HAP-1 (cell line): ENCODE data around the gene OR2A14.

Experiments used
- DNase-seq, 2 experiments: peaks; one replicate each; pipeline ENCODE4 v3.0.0-alpha.2; 2016 to 2020; ENCODE audit warnings: low spot score in 2 of 2
- H3K27me3 ChIP-seq: fragments of 250-450 bp; sonication (Bioruptor Pico); 2 replicates; pipeline ENCODE4 v1.5.1; 2020; ENCODE audit warnings: low read depth, mild to moderate bottlenecking, moderate library complexity
- H3K36me3 ChIP-seq: fragments of 250-450 bp; sonication (Bioruptor Pico); replicated peaks from 2 replicates; pipeline ENCODE4 v1.5.1; 2020; ENCODE audit warnings: mild to moderate bottlenecking
- H3K4me1 ChIP-seq: fragments of 250-450 bp; sonication (Bioruptor Pico); 2 replicates; pipeline ENCODE4 v1.5.1; 2020; ENCODE audit warnings: mild to moderate bottlenecking
- H3K4me3 ChIP-seq: fragments of 250-450 bp; sonication (Bioruptor Pico); 2 replicates; pipeline ENCODE4 v1.5.1; 2020; ENCODE audit warnings: mild to moderate bottlenecking, moderate library complexity
- H3K9me3 ChIP-seq: fragments of 250-450 bp; sonication (Bioruptor Pico); 2 replicates; pipeline ENCODE4 v1.5.1; 2020; ENCODE audit warnings: mild to moderate bottlenecking, moderate library complexity
- in situ Hi-C: fragments of 300-500 bp; cut with MboI; formaldehyde crosslinking; loops from 3 replicates; pipeline ENCODE4 v1.14.3; 2020; ENCODE audit warnings: low sequenced_read_pairs, inconsistent platforms, mixed read lengths

Gene OR2A14, protein sequence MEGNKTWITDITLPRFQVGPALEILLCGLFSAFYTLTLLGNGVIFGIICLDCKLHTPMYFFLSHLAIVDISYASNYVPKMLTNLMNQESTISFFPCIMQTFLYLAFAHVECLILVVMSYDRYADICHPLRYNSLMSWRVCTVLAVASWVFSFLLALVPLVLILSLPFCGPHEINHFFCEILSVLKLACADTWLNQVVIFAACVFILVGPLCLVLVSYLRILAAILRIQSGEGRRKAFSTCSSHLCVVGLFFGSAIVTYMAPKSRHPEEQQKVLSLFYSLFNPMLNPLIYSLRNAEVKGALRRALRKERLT

DNA sequence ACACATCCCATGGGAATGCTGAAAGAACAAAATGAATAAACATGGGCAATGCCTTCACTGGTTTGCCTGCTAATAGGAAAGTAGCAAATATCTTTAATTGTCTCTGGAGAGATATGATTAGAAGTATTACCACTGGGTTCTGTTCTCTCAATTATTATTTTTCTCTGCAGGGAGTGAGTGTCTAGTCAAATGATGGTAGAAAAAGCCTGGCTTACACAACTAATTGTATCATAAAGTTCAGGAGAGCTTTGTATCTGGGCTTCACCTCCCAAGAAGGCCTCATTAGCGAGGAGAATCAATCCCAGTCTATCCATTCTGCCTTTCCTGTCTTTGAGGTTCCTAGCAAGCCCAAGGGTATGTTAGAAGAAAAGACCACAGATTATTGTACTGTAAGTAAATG, at the start of gene OR2A14:
TSS of gene OR2A14 (plus strand) at position 301 of the 400 bp plus-strand sequence. CDS start 5,937 bp downstream, outside the sequence.
- in situ Hi-C loops, result no loop called here
- Histone ChIP-seq H3K9me3 (no peaks in the 10 kb centered on the region), H3K4me1 (no peaks in the 10 kb centered on the region), H3K4me3 (no peak within 1 kb of the TSS), H3K27me3 (no peaks in the 10 kb centered on the region), H3K36me3 (no peaks in the 10 kb centered on the region)
- DNase-seq, result no peak

DNA sequence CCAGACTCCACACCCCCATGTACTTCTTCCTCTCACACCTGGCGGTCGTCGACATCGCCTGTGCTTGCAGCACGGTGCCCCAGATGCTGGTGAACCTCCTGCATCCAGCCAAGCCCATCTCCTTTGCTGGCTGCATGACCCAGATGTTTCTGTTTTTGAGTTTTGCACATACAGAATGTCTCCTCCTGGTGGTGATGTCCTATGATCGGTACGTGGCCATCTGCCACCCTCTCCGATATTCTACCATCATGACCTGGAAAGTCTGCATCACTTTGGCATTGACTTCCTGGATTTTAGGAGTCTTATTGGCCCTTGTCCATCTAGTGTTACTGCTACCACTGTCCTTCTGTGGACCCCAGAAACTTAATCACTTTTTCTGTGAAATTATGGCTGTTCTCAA, 48.6 kb upstream of the OR2A14 start:
- H3K4me3 ChIP-seq, result no peak overlapping the region
- no peak for DNase-seq
- in situ Hi-C loops, result no loop called here

DNA sequence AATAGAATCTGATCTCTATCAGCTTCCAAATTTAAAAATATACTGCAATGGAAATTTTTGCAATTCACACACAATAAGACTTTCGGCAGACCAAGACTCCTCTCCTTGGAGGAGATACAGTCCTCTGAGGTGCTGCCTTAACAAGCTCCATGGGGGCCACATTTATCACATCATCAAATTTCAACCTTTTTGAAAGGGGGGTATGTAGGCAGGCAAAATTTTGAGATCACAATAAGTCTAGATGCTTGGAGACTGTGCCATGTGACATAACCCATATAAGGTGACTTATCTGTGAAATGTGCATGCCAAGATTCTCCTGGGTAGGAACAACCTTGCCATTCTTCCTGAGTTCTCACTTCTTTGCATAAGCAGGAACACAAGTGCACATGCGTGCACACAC, 37.0 kb upstream of the OR2A14 start, which contains the start of gene OR2A12:
TSS of gene OR2A12 (plus strand) at position 301 of the 400 bp plus-strand sequence. CDS start 8,830 bp downstream, outside the sequence.
- Histone ChIP-seq H3K27me3 (no peaks in the 10 kb centered on the region), H3K9me3 (no peaks in the 10 kb centered on the region), H3K4me1 (no peaks in the 10 kb centered on the region), H3K36me3 (no peaks in the 10 kb centered on the region), H3K4me3 (no peak within 1 kb of the TSS)
- in situ Hi-C loops, result no loop called here
- DNase-seq, result no peak

More for the DNA sequence above, 48.6 kb upstream of the OR2A14 start:
- Histone ChIP-seq H3K36me3 (no peaks in the 10 kb centered on the region), H3K9me3 (no peaks in the 10 kb centered on the region), H3K27me3 (no peaks in the 10 kb centered on the region), H3K4me1 (no peaks in the 10 kb centered on the region)

DNA sequence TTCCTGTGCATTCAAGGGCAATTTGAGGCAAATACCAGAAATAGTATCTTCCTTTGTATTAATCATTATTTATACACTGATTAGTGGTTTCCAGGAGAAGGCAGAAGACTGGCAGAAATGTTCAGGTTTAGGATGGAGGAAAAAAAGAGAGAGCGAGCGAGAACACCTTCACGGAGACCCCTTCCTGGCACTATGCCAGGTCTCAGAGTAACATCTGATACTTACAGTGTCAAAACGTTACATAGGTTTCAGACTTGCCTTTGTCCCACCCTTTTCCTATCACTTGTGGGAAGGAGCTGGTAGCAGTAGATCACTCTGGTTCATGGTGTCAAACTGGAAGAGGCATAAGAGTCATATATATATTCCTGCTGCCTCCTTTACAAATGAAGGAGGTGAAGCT, 36.2 kb upstream of the OR2A14 start:
- DNase-seq, result no peak
- in situ Hi-C loops, result no loop called here
- H3K9me3 ChIP-seq, result no peaks in the 10 kb centered on the region
- H3K4me1 ChIP-seq, result no peaks in the 10 kb centered on the region
- H3K36me3 ChIP-seq, result no peaks in the 10 kb centered on the region
- H3K4me3 ChIP-seq, result no peak overlapping the region
- no peaks in the 10 kb centered on the region for H3K27me3 ChIP-seq

DNA sequence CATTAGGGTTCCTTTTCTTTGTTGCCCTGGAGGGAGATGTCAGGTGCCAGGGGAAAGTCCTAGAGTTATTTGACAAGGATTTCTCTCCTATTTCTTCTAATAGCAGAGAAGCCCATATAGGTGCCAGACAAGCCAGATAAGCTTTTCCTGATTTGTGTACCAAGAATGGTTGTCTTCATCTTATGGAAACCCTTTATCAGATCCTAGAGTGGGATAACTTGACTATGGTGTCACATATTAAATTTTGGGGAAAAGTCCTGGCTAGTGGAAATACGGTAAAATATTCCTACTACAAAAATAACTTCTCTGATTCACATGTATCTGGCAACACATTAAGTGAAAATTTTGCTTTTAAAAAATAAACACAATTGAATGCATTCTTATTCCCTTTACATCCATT, 35.7 kb upstream of the OR2A14 start:
- H3K4me1 ChIP-seq, result no peaks in the 10 kb centered on the region
- H3K36me3 ChIP-seq, result no peaks in the 10 kb centered on the region
- DNase-seq, result no peak
- no peaks in the 10 kb centered on the region for H3K9me3 ChIP-seq
- in situ Hi-C loops, result no loop called here
- no peaks in the 10 kb centered on the region for H3K27me3 ChIP-seq
- H3K4me3 ChIP-seq, result no peak overlapping the region

DNA sequence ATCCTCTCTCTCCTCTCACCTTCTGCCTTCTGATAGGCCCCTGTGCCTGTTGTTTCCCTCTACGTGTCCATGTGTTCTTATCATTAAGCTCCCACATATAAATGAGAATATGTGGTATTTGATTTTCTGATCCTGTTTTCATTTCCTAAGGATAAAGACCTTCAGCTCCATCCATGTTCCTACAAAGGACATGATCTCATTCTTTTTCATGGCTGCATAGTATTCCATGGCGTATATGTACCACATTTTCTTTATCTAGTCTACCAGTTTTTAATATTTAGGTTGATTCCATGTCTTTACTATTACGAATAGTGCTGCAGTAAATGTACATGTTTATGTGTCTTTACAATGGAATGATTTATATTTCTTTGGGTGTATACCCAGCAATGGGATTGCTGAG, 32.3 kb upstream of the OR2A14 start:
- H3K36me3 ChIP-seq, result no peaks in the 10 kb centered on the region
- no peaks in the 10 kb centered on the region for H3K9me3 ChIP-seq
- in situ Hi-C loops, result no loop called here
- no peak for DNase-seq
- H3K27me3 ChIP-seq, result no peaks in the 10 kb centered on the region
- no peaks in the 10 kb centered on the region for H3K4me1 ChIP-seq
- no peak overlapping the region for H3K4me3 ChIP-seq

DNA sequence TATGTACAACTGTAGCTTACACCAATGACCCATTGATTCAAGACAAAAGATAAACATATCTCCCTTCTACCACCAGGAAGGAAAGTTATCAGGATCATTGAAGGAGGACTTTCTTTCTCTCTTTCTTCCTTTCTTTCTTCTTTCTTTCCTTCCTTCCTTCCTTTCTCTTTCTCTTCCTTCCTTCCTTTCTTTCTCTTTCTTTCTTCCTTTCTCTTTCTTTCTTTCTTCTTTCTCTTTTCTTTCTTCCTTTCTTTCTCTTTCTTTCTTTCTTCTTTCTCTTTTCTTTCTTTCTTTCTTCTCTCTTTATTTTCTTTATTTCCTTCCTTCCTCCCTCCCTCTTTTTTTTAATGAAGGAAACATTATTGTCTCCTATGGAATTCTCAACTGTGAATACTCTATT, 24.2 kb upstream of the OR2A14 start:
- in situ Hi-C loops, result no loop called here

DNA sequence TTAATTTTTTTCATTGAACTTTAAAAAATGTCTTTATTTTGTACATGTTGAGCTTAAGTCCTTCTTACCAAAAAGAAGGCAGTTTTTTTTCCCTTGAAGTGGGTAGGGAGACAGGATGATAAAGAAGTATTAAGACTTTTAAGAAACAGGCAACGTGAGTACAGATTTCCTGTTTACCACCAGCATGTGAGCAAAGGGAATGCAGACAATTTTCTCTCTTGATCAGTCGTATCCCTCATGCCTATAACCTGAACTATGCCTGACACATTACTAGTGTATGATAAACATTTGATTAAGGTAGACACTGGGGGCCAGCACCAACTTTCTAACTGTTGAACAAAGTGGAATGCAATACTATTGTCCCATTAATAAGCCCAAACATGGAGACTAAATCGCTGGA, 22.4 kb upstream of the OR2A14 start:
- no peaks in the 10 kb centered on the region for H3K27me3 ChIP-seq
- no peak overlapping the region for H3K4me3 ChIP-seq
- in situ Hi-C loops, result no loop called here
- no peaks in the 10 kb centered on the region for H3K4me1 ChIP-seq
- no peak for DNase-seq
- no peaks in the 10 kb centered on the region for H3K9me3 ChIP-seq
- no peaks in the 10 kb centered on the region for H3K36me3 ChIP-seq

More for the DNA sequence above, 24.2 kb upstream of the OR2A14 start:
- no peaks in the 10 kb centered on the region for H3K4me1 ChIP-seq
- H3K27me3 ChIP-seq, result no peaks in the 10 kb centered on the region
- no peaks in the 10 kb centered on the region for H3K36me3 ChIP-seq
- DNase-seq, result no peak
- H3K9me3 ChIP-seq, result no peaks in the 10 kb centered on the region
- no peak overlapping the region for H3K4me3 ChIP-seq

DNA sequence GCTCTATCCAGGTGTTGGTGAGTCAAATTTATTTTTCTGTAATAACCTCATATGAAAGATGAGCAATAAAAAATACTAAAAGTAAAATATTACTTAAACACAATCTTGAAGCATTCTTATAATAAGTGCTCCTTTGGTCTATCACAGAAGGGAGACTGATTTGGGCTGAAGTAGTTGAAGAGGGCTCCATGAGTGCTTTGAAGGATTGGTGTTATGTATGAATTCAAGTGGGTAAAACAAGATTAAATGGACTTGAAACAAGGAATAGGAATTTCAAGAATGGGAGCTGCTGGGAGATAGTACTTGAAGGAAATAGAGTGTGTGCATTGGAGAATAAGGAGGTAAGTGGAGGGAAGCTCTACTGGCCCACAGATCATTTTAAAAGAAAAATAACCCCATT, 20.9 kb upstream of the OR2A14 start:
- H3K9me3 ChIP-seq, result no peaks in the 10 kb centered on the region
- in situ Hi-C loops, result no loop called here
- no peaks in the 10 kb centered on the region for H3K4me1 ChIP-seq
- no peak for DNase-seq
- no peaks in the 10 kb centered on the region for H3K27me3 ChIP-seq
- no peak overlapping the region for H3K4me3 ChIP-seq
- no peaks in the 10 kb centered on the region for H3K36me3 ChIP-seq

DNA sequence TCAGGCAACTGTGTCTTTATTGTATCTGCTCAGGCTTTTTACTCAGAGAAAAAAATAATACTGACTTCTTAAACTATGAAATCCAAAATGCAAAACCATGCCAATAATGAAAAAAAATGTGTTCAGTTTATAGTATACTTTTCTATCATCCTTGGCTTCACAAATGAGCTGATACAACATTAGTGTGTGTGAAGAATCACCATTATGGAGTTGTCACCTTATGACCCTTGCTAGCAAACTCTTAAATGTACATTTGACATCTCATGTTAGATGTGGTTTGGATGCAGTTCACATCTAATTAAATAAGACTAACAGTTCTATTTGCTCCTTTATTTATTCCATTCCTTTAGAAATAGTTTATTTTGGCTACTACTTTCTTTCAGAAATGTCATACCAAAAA, 17.8 kb upstream of the OR2A14 start:
- no peak for DNase-seq
- no peaks in the 10 kb centered on the region for H3K9me3 ChIP-seq
- no peaks in the 10 kb centered on the region for H3K36me3 ChIP-seq
- H3K4me3 ChIP-seq, result no peak overlapping the region
- H3K27me3 ChIP-seq, result no peaks in the 10 kb centered on the region
- H3K4me1 ChIP-seq, result no peaks in the 10 kb centered on the region
- in situ Hi-C loops, result no loop called here

DNA sequence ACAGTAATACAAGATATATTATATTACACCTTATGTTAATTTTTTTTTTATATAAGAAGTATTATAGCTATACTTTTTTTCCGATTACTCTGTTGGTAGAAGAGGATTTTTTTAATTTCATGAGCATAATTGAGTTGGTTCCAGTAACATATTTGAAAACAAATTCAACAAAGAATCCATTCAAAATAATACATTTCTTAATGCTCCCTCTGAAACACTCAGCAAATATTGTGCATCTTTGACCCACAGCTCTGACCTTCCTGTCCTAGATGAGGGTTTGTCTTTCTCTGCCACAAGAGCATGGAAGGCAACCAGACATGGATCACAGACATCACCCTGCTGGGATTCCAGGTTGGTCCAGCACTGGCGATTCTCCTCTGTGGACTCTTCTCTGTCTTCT, 13.7 kb upstream of the OR2A14 start, which contains the start of gene OR2A2:
TSS of gene OR2A2 (plus strand) at position 301 of the 400 bp plus-strand sequence. CDS start at position 301, 0 bp downstream.
- Histone ChIP-seq H3K4me1 (no peaks in the 10 kb centered on the region), H3K36me3 (no peaks in the 10 kb centered on the region), H3K27me3 (no peaks in the 10 kb centered on the region), H3K9me3 (no peaks in the 10 kb centered on the region), H3K4me3 (no peak within 1 kb of the TSS)
- no peak for DNase-seq
- in situ Hi-C loops, result no loop called here

DNA sequence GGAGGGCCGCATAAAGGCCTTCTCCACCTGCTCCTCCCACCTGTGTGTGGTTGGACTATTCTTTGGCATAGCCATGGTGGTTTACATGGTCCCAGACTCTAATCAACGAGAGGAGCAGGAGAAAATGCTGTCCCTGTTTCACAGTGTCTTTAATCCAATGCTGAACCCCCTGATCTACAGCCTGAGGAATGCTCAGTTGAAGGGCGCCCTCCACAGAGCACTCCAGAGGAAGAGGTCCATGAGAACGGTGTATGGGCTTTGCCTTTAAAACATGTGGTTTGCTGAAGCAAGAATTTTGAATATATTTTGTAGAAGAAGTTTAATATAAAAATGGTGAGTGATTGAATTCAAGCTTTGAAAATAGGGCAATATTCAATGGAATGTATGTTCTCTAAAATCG, 12.7 kb upstream of the OR2A14 start:
- H3K4me1 ChIP-seq, result no peaks in the 10 kb centered on the region
- H3K36me3 ChIP-seq, result no peaks in the 10 kb centered on the region
- H3K4me3 ChIP-seq, result no peak overlapping the region
- no peak for DNase-seq
- H3K27me3 ChIP-seq, result no peaks in the 10 kb centered on the region
- in situ Hi-C loops, result no loop called here
- no peaks in the 10 kb centered on the region for H3K9me3 ChIP-seq

DNA sequence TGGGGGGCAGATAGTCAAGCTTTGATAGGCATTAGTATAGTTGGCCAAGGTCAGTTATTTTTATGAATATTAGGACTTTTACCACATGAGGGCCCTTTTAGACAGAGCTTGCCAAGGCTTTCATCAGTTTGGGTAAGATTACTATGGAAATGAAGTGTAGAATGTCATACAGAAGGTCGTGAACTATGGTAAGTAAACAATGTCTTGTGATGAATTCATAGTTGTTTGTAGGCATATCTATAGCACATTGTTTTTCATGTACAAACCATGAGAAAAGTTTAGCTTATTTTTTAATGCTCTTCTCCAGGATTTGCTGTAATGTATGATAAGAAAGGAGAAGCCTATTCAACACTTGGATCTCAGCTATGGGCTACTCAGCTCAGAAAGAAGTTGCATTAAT, 9.3 kb upstream of the OR2A14 start:
- Histone ChIP-seq H3K27me3 (no peaks in the 10 kb centered on the region), H3K36me3 (no peaks in the 10 kb centered on the region), H3K9me3 (no peaks in the 10 kb centered on the region), H3K4me1 (no peaks in the 10 kb centered on the region), H3K4me3 (no peak overlapping the region)
- in situ Hi-C loops, result no loop called here
- DNase-seq, result no peak

DNA sequence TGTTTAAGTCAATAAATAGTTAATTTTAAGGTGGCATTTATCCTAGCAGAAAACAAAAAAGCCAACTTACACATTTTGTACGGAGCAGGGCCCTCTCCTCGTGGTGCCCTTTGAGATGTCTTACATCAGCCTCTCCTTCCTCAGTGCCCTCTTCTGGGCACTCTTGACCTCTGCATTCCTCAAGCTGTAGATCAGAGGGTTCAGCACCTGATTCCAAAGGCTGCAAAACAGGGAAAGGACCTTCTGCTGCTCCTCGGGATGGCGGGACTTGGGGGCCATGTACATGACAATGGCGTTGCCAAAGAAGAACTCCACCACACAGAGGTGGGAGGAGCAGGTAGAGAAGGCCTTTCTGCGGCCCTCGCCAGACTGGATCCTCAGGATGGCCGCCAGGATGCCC, 4.6 kb upstream of the OR2A14 start:
- no peaks in the 10 kb centered on the region for H3K9me3 ChIP-seq
- DNase-seq, result no peak
- in situ Hi-C loops, result no loop called here

More for the DNA sequence above, 4.6 kb upstream of the OR2A14 start:
- no peak overlapping the region for H3K4me3 ChIP-seq
- no peaks in the 10 kb centered on the region for H3K36me3 ChIP-seq
- no peaks in the 10 kb centered on the region for H3K4me1 ChIP-seq
- H3K27me3 ChIP-seq, result no peaks in the 10 kb centered on the region
